Right ventricle myocardium inferior (tissue), 1 donor: Measurements from ENCODE around the gene STAT6. TPM values are rescaled to one million over a fixed set of nuclear protein-coding genes. Genes with fewer than 3 reads are reported as not detected.

ENCODE experiments used
- ATAC-seq: fragments of 200-7000 bp; cut with Tn5 transposase; one replicate; pipeline ENCODE4 v1.9.1; 2020; ENCODE audit warnings: mild to moderate bottlenecking, moderate library complexity
- DNase-seq: peaks from one replicate; pipeline ENCODE4 v3.0.0; 2021; ENCODE audit errors: missing footprints
- intact Hi-C: fragments of 100-400 bp; cut with DNase I; formaldehyde crosslinking; loops from one replicate; pipeline ENCODE4 v1.11.0; 2022
- total RNA-seq: library from RNA; stranded (reverse); fragmentation: NEBNext Ultra II Directional; extraction: Animal tissue kit (Norgen Biotek cat#: 25700); gene quantifications from one replicate; pipeline ENCODE4 v1.2.1, GENCODE V29; 2021
- donor health status: DM: no; HTN: yes; CAD: no; lungs with severe emphysema.

Gene STAT6
- total RNA-seq, 1 donor from 2014 or later, result 58.3 TPM

DNA sequence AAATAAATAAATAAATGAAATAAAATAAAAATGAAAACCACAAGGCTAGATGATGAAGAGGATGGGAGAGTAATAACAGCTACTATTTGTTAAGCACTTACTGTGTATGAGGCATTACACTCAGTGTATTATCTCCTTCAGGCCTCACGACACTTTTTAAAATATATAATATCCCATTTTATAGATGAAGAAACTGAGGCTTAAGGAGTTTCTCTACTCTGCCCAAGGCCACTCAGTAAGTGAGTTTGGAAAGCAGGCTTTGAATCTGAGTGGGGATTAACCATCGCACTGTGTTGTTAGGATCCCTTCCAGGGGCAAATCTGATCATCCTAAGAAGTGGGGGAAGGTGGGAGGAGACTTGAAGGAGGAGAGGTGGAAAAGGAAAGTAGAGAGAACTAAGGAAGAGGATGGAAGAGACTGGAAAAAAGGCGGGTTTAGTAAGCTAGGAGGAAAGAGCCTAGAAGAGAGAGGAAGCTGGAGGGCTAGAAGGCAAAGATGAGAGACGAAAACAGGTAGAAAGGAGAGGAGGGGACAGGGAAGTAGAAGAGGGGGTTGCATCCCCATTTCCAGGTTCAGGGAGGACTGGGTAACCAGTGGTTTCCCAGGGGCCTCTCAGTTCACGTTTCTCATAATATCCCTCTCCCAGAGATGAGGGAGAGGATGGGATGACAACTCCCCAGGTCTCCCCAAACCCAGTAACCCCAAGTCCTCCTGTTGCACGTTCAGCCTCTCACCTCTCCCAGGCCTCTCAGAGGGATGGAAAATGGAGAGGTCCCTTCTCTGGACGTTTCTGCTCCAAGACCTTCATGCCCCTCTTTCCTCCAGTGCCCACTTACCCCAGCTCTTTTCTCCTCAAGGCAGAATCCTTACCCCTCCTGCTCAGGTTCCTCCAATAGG lies 1.7 kb downstream of the STAT6 start:
- intact Hi-C loops, result loop anchor here (5.0 kb wide), 2 partner anchors 102 to 352 kb away; partner anchors contain the start of gene ZBTB39
- DNase-seq, result no peak

DNA sequence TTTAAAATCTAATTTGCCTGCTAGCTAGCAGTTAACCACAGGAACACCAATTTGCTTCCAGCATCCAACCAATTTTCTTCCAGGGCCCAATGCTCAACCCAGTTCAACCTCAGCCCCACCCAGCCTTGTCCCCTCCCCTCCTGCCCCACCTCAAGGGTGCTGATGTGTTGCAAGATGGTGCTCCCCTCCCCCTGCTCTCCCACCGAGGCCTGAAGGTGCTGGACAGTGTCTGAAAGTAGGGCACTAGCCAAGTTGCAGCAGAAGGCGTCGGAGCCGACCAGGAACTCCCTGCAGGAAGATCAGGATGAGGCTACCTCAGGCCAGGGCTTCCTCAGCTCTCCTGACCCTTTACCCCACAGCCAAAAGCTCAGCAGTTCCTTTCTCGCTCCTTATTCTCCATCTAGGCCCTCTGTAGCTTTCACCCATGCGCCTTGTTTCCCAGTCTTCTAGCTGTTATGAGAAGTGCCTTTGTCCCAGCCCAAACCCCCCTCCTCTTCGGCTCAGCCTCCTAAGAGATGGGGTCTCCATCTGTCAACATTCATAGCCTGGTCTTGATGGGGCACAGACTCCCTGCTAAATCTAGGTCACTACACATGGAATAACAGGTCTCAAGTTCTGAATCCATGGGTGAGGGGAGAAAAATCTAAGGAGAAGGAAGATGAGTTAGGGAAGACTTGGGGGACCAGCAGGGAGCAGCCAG lies 3.6 kb downstream of the STAT6 start:
- DNase-seq (no peak), ATAC-seq (no peak)
- intact Hi-C loops, result no loop called here

More for the DNA sequence above, 1.7 kb downstream of the STAT6 start:
- ATAC-seq, result no peak

DNA sequence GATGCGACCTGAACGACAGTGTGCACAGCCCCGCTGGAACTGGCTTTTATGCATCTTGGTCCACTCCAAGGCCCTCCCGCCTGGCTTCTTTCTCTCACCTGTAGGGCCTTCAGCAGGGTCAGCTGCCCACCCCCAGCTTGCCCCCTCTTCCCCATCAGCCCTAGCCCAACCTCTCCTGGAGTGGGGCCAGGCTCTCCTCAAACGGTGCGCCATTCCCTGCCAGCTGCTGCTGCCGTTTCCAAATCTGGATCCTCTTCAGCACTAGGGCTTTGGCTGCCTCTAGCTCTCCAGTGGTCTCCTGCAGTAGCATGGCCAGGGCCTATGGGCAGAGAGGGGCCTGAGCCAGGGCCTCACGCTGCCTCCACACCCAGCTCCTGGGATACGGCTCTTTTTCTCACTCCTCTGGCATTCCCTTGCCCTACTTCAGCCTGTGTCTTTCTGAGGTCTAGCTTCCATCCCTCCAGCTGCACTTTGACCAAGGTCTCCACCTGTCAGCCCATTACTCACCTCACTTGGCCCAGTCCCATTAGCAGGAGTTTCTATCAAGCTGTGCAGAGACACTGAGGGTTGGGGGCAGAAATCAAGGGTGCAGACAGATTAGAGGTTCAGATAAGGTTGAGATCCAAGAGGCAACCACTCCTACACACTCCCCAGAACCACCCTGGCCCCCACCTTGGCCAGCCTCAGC lies 5.0 kb downstream of the STAT6 start:
- intact Hi-C loops, result no loop called here
- no peak for ATAC-seq
- no peak for DNase-seq

DNA sequence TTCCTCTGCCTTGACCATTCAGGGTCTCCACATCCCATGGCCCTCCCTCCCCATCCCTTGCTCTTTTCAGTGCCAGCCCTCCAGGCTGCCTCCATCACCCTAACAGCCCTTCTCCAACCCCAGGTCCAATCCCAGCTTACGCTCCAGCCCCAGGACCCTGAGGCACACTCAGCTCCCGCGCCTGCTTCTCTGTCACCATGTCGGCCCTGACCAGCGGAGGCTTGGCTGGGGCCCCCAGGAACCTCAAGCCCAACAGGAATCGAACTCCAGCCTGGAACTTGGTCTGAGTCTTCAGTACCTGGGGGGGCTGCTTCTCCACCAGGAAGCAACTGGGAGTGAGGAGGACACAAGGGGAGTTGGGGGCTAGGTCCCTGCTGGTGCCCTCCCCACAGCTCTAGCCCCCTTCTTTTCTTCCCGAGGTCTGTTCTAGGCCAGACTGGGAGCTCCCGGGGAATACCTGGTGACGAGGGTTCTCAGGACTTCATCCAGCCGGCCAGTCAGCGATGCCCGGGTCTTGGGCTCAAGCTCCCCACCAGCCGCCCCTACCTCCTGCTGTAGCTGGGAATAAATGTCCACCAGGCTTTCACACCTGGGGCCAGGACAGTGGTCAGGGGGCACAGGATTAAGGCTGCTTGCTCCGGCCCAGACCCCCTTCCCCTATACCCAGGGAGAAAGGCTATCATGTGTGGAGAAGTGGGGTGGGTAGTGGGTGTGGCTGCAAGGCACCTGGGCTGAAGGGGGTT lies 6.0 kb downstream of the STAT6 start:
- ATAC-seq (no peak), DNase-seq (no peak)
- intact Hi-C loops, result no loop called here

GRCh38 chr12:57104292-57104910 lies 6.8 kb downstream of the STAT6 start:
- ATAC-seq (no peak), DNase-seq (no peak)
- intact Hi-C loops, result no loop called here

GRCh38 chr12:57103856-57104255 lies 7.3 kb downstream of the STAT6 start:
- no peak for DNase-seq
- ATAC-seq, result no peak
- intact Hi-C loops, result no loop called here

DNA sequence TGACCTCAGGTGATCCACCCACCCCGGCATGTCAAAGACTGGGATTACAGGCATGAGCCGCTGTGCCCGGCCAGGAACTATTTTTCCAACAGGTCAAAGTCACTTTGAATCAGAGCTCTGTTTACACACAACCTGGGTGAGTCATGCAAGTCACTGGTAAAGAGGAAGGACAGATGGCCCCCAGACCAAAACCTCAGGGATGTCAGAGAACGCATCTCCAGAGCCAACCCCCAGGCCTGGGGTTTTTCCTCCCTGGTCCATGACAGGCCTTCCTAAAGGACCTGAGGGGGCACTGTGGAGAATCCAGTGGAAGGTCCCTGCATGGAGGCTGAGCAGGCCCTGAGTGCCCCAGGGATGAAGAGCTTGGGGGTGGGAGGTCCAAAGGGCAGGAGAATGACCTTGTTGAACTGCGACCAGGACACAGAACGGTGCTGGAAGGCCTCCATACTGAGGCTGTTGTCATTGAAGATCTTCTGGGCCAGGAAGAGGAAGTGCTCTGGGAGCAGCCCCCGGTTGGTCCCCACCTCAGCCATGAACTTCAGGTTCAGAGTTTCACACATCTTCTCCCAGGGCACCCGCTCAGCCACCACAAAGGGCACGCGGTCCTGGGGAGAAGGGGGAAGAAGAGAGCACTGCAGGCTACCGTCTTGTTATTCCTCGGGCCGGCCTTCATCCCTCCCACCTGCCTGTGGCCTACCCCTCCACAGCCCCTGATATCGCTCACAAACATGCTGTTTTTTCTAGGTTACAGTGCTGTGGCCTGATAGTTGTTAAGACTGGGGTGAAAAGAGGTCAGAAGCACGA lies 9.1 kb downstream of the STAT6 start:
- no peak for ATAC-seq
- intact Hi-C loops, result no loop called here
- DNase-seq, result no peak

DNA sequence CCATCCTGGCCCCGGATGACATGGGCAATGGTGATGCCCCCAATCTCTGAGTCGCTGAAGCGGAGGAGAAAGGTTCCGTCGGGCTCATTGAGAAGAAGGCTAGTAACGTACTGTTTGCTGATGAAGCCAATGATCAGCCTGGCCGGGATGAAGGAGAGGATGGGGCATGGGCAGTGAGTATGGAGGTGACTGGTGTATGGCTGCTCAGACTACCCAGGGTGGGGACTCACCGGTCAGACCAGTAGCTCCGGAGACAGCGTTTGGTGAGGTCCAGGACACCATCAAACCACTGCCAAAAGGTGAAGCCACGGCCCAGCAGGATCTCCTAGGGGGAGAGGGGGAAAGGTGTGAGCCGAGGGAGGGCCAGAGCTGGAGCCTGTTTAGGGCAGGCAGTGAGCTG lies 11.4 kb downstream of the STAT6 start:
- no peak for DNase-seq
- ATAC-seq, result no peak
- intact Hi-C loops, result no loop called here

DNA sequence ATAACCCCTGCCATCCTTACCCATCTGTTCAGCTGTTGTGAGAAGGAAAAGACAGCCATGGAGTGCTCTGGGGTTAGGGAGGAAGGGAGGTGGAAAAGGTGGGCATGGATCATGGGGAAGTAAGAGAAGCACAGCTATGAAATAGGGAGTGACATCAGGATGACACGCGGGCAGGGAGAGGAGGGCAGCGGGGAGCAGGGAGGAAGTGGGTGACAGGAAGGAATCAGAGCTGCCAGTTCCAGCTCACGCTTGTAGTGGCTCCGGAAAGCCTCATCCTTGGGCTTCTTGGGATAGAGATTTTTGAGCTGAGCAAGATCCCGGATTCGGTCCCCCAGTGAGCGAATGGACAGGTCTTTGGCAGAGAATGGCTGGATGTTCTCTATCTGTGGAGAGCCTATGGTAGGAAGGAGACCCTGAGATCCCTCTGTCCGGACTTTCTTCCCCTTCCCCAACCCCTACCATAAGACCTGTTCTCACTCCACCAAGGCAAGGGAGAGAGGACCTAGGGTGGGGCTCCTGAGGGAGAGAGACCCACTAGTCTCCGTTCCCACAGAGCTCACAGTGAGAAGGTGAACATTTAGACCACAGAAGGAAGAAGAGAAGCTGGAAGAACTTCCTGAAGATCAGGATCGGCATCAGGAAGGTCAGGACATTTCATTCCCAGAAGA lies 12.0 kb downstream of the STAT6 start:
- intact Hi-C loops, result no loop called here
- DNase-seq (no peak), ATAC-seq (no peak)

DNA sequence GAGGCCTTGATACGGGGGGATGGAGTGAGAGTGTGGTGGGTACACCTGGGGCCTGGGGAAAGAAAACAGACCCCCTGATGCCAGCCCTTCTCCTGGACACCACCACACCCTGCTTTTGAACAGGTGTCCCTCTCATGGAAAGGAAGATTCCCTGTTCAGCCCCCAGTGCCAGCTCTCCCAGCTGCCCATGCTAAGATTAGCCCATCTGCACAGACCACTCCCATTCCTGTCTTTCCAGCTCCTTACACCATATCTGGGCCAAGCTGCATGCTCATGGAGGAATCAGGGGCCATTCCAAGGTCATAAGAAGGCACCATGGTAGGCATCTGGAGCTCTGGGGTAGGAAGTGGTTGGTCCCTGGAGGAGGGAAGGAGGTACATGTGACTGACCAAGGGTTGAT lies 12.6 kb downstream of the STAT6 start:
- ATAC-seq, result no peak
- intact Hi-C loops, result no loop called here
- no peak for DNase-seq

- intact Hi-C loops, result no loop called here
- DNase-seq (no peak), ATAC-seq (no peak)
Measured at GRCh38 chr12:57097554-57097835, 13.7 kb downstream of the STAT6 start.

DNA sequence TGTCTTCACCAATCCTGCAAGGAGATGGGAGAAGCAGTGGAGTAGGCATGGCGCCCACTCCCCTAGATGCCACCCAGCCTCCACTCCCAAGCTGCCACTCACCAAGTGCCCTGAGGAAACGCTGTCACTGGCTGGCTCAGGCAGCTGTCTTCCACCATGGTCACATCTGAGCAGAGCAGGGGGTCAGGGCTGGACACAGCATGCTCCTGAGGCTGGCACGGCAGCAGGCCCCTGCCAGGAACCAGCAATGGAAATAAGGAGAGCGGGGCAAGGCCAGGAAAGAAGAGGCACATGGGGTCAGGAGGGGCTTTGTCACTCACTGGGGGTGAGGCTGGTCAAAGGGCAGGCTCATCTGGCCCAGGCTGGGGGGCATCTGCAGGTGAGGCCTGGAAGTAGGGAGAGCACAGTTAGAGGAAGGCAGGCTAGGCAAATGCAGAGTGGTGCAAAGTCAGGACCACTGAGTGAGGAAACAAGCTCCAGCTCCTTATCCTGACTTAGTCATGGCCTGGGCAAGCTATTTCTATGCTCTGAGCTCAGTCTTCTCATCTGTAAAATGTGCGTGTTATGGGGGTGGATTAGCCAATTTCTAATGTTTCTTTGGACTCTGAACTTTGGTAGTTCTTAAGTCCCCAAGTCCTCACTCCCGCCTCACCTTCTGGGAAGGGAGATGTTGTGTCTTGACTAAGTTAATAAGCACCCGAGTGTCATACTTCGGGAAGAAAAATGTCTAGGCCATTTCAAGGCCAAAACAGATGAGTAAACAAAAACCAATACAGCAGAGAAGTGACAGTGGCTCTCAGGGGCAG lies 14.2 kb downstream of the STAT6 start:
- intact Hi-C loops, result no loop called here
- no peak for DNase-seq
- no peak for ATAC-seq

DNA sequence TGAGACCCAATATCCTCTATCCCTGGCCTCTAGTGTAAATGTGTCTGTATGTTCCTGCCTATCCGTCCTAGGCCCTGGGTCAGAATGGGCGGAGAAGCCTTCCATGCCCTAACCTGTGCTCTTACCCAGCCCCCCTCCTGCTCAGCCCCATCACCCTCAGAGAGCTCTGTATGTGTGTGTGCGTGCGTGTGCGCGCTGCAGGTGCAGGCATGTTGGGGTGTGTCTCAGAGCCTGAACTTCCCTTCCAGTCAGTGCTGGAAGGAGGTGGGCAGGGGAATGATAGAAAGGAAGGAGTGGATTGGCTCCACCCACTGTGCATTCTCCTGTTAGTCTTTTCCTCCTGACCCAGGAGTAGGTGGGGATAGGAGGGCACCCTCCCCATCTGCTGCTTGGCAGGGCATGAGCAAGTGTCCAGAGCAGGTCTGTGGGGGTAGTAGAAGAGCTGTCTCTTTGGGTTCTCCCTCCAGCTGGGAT lies 15.0 kb downstream of the STAT6 start:
- DNase-seq (no peak), ATAC-seq (no peak)
- intact Hi-C loops, result no loop called here

- intact Hi-C loops, result no loop called here
- ATAC-seq, result no peak
- DNase-seq, result no peak
Measured at GRCh38 chr12:57095440-57095839, 15.7 kb downstream of the STAT6 start.

- intact Hi-C loops, result no loop called here
- ATAC-seq (no peak), DNase-seq (no peak)
Measured at GRCh38 chr12:57094208-57095160, 16.7 kb downstream of the STAT6 start.
